Measurements from ENCODE around the gene SELPLG. TPM values are rescaled to one million over a fixed set of nuclear protein-coding genes. Genes with fewer than 3 reads are reported as not detected.

Gene SELPLG
- total and polyA plus RNA-seq, 4 donors = 0.87 to 13.0 (median 6.7) TPM

DNA sequence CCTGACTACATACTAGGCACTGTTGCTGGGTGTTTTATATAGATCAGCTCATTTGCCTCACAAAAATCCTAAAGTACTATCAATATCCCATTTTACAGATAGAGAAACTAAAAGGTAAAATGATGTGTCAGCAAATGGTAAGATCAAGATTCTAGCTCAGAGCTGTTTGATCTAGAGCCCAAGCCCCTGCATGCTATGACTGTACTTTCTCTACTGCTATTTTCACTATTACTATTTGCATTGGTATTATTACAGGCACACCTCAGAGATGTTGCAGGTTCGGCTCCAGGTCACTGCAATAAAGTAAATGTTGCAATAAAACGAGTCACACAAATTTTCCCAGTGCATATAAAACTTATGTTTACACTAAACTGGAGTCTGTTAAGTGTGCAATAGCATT is 60.4 kb downstream of the SELPLG start:
- Histone ChIP-seq H3K9me3 (ENCODE audit: control insufficient read depth, low read length) (no peaks in the 10 kb centered on the region), H3K4me1 (ENCODE audit: control insufficient read depth in 1 of 2, insufficient read depth in 2 of 2, low read length in 2 of 2) (no peaks in the 10 kb centered on the region), H3K27me3 (ENCODE audit: control insufficient read depth in 1 of 2, insufficient read depth in 2 of 2, low read length in 1 of 2) (no peaks in the 10 kb centered on the region), H3K36me3 (ENCODE audit: control insufficient read depth in 1 of 2, insufficient read depth in 2 of 2, low read length in 1 of 2) (peaks cover 0 to 5% of the 10 kb centered on the region in 2 donors), H3K4me3 (ENCODE audit: low read length in 2 of 2) (no peak overlapping the region), H3K27ac (ENCODE audit: low read depth in 1 of 2, low read length in 2 of 2) (no peak overlapping the region)
- WGBS, 2 donors = 53 to 71% methylated on average over 2 of the region's 2 CpGs
- DNase-seq (no peak), ATAC-seq (ENCODE audit: low FRiP score) (no peak)
- intact Hi-C loops (cut with DNase I) = no loop called here

GRCh38 chr12:108572166-108572790 is 61.4 kb downstream of the SELPLG start:
- ATAC-seq (ENCODE audit: low FRiP score) (no peak), DNase-seq (no peak)
- H3K27me3 ChIP-seq (ENCODE audit: control insufficient read depth in 1 of 2, insufficient read depth in 2 of 2, low read length in 1 of 2) = no peaks in the 10 kb centered on the region
- H3K4me1 ChIP-seq (ENCODE audit: control insufficient read depth in 1 of 2, insufficient read depth in 2 of 2, low read length in 2 of 2) = no peaks in the 10 kb centered on the region
- no peaks in the 10 kb centered on the region for H3K9me3 ChIP-seq (ENCODE audit: control insufficient read depth, low read length)
- 72 to 79% methylated on average over 8 of the region's 8 CpGs for WGBS, 2 donors
- intact Hi-C loops (cut with DNase I) = no loop called here
- H3K27ac ChIP-seq (ENCODE audit: low read depth in 1 of 2, low read length in 2 of 2) = no peak overlapping the region
- H3K4me3 ChIP-seq (ENCODE audit: low read length in 2 of 2) = no peak overlapping the region
- H3K36me3 ChIP-seq (ENCODE audit: control insufficient read depth in 1 of 2, insufficient read depth in 2 of 2, low read length in 1 of 2) = peaks cover 0 to 10% of the 10 kb centered on the region in 2 donors

Small RNA genes within 50 kb of the gene (microRNA-seq; reads per million reads assigned to microRNA genes)
- 0 reads per million in 2 donors for gene MIR4496

Other genes with a start within 250 kb of the SELPLG start
- 10 to 100 TPM in 1 of 2 donors, 1 to 10 TPM in 1; 6.5 to 14.5 TPM for gene FICD, start 118.6 kb downstream of the SELPLG start, total RNA-seq
- gene FICD, start 118.6 kb downstream of the SELPLG start, polyA plus RNA-seq = 1 to 10 TPM in 1 of 2 donors, under 1 TPM in 1; 0.63 to 3.7 TPM
- 10 to 100 TPM; 49.3 to 51.3 TPM for gene SART3, start 72.7 kb downstream of the SELPLG start, total RNA-seq
- gene SART3, start 72.7 kb downstream of the SELPLG start, polyA plus RNA-seq = 10 to 100 TPM; 11.5 to 20.6 TPM
- gene ISCU, start 71.3 kb downstream of the SELPLG start, total RNA-seq = 100 to 1,000 TPM; 129 to 144 TPM
- 100 to 1,000 TPM; 261 to 297 TPM for gene ISCU, start 71.3 kb downstream of the SELPLG start, polyA plus RNA-seq
- 10 to 100 TPM; 14.7 to 21.1 TPM for gene TMEM119, start 35.8 kb downstream of the SELPLG start, total RNA-seq
- 1 to 10 TPM in 1 of 2 donors, under 1 TPM in 1; 0.26 to 1.4 TPM for gene TMEM119, start 35.8 kb downstream of the SELPLG start, polyA plus RNA-seq
- gene CORO1C, start 97.6 kb upstream of the SELPLG start, total RNA-seq = 100 to 1,000 TPM; 207 to 387 TPM
- 100 to 1,000 TPM in 1 of 2 donors, 10 to 100 TPM in 1; 68.0 to 145 TPM for gene CORO1C, start 97.6 kb upstream of the SELPLG start, polyA plus RNA-seq
- 10 to 100 TPM; 60.4 to 61.6 TPM for gene SSH1, start 223.7 kb upstream of the SELPLG start, total RNA-seq
- gene SSH1, start 223.7 kb upstream of the SELPLG start, polyA plus RNA-seq = 10 to 100 TPM in 1 of 2 donors, 1 to 10 TPM in 1; 5.3 to 10.0 TPM
- gene DAO, start 246.2 kb upstream of the SELPLG start, total RNA-seq = not detected
- not detected for gene DAO, start 246.2 kb upstream of the SELPLG start, polyA plus RNA-seq